ENCODE data around the gene CILP2.

Gene CILP2

DNA sequence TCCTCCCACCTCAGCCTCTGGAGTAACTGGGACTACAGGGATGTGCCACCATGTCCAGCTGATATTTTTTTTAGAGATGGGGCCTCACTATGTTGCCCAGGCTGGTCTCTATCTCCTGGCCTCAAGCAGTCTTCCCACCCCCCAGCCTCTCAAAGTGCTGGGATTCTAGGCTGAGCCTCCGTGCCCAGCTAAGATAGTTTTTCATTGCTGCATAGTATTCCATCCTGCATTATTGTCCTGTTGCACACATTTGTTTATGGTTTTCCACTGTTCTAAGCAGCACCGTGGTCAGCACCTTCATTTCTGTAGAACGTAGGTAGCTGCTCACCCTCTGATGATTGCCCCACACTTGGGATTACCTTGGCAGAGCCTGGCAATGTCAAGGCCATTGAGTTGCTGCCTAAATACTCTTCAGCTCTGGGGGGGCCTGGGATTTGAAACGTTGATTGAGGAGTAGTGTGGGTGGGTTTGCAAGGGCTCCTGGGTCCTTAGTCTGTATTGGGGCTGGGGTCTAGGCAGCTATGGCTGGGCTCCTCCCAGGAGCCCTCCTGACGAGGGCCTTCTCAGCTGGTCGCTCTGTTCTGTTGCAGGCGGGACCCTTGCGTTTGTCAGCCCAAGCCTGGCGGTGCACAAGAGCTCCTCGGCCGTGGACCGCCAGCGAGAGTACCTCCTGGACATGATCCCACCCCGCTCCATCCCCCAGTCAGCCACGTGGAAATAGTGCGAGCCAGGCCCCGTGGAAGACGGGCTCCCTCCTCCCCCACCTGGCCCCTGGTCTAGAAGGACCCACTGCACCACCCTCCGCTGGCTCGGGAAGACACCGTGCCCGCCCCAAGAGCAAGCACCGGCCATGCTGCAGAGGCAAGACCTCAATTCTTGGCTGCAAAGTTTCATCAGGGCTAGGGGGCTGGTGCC lies 33.1 kb upstream of the CILP2 start:
- no peak for DNase-seq (ENCODE audit: low read depth in 3 of 3)

DNA sequence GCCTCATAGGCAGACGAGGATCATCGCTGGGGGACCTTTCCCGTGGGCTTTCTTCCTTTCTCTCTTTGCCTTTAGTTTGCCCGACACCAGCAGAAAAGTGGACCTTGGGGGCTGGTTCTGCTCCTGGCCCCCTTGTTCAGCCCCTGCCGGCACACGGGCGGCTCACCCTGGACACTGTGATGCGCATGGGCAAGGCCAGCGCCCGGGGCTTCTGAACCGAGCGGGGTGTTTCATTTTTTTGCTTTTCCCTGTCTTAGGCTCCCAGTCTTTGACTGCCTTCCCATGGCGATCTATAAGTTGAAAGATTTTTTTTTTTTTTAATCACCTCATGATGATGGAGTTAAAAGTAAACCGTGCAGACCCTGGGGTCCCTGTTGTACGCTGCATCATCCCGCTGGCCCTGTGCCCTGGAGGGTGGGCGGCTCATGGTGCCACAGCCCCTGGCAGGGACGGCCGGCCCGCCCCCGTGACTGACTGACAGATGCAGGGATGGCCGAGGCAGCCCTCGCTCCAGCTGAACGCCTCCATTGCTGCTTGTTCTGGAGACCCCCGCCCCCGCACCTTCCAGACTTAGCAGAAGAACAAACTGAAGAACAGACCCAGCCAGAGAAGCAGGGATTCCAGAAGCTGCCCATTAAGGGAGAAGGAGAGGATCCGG lies 32.3 kb upstream of the CILP2 start:
- DNase-seq (ENCODE audit: low read depth in 3 of 3), result no peak

DNA sequence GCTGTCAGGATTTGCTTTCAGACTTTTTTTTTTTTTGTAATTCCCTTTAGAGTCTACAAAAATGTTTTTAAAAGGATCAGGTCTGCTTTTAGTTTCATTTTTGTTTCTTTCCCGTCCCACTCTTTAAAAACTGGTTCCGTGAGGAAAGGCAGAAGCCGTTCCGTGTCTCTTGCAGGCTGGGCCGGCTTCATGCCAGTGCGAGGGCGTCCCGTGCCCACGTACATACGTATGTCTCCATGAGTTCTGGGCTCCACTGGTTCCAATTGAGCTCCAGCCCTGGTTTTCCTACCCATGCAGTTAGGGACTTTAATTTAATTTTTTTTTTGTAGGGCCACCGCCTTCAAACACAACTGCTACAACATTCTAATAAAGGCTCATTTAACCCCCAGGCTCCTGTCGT lies 31.5 kb upstream of the CILP2 start:
- no peak for DNase-seq (ENCODE audit: low read depth in 3 of 3)

GRCh38 chr19:19507354-19507753 lies 30.7 kb upstream of the CILP2 start:
- DNase-seq (ENCODE audit: low read depth in 3 of 3), result no peak

DNA sequence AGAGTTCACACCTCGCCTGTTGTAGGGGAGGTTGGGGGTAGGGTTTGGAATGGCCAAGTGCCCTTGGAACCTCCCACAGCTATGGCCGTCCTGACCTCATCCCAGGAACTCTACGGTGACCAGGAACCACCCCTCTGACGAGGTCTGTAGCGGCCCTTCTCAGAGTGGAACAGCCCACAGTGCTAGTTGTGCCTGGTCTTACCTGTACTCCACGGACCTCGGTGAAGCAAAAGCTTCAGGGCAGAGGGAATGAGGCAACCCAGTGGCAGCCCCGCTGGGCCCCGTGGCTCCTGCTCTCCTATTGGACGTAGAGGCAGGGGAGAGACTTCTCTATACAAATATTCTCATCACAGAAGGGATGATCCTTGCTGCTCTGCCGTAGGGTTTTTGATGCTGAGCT lies 29.8 kb upstream of the CILP2 start:
- DNase-seq (ENCODE audit: low read depth in 3 of 3), result no peak

GRCh38 chr19:19510432-19510831 lies 27.6 kb upstream of the CILP2 start:
- DNase-seq (ENCODE audit: low read depth in 3 of 3), result no peak

- DNase-seq (ENCODE audit: low read depth in 3 of 3), result no peak
Observed at GRCh38 chr19:19513682-19514081, 24.4 kb upstream of the CILP2 start.

DNA sequence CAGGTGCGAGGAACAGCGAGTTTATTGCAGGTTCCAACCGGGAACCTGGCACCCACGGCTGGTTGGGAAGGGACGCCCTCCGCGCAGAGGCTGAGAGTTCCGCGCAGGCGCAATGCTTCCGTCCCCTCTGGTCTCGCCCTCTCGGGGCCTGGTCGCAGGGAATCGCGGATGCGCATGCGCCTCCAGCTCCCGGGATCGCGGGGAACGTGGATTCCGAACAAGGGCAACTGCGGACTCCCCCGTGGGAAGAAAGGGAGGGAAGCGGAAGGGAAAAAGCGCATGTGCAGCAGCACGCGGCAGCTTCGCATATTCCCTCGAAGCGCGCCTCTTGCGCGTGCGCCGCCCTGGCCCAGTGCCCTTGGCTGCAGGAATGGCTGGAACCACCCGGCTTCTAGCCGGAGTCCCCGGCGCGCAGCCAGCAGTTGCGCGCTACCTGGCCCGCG lies 23.8 kb upstream of the CILP2 start:
- DNase-seq (ENCODE audit: low read depth in 3 of 3), result no peak

- DNase-seq (ENCODE audit: low read depth in 3 of 3), result no peak
Observed at GRCh38 chr19:19514881-19515641, 23.0 kb upstream of the CILP2 start, which contains the start of gene TSSK6. Gene TSSK6, minus strand, starts transcription at chr19:19515548. Its CDS starts 121 bp downstream, at chr19:19515427.

DNA sequence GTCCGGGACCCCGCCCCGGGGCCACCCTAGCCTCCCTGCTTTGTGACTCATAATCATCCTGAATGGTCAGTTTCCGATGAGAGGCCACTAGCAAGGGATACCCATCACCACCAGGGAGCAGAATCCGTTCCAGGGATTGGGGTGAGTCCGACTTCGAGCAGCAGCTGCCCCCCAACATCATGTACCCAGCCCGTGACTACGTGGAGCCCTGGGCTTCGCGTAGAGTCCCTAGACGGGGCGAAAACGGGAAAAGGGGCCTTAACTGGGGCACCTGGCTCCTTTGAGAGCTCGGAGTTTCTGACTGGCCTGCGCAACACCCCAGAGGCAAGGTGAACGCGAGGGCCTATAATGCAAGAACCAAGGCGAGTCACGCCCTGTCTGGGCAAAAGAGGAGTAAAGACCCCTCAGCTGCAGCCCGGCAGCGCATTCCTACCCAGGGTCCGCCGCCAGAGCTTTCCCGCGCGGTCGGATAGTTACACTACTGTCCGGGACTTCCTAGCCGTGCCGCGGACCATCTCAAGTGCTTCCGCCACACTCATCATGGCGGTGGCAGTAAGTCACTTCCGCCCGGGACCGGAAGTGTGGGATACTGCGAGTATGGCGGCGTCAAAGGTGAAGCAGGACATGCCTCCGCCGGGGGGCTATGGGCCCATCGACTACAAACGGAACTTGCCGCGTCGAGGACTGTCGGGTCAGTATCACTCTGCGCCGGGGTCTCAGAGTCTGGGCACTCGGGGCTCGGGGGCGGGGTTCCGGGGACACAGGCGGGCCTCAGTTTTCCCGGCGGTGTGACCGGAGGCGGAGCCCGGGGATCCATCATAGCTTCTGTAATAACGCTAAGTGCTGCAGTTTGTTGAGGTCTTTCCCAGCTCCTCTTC lies 22.2 kb upstream of the CILP2 start, which contains the start of gene NDUFA13:
NDUFA13 (plus strand) TSS at position 584 of the 878 bp plus-strand sequence; CDS start at position 598, 14 bp downstream.
- DNase-seq (ENCODE audit: low read depth in 3 of 3), result peak; percentile 84 to 90 (median 87)

DNA sequence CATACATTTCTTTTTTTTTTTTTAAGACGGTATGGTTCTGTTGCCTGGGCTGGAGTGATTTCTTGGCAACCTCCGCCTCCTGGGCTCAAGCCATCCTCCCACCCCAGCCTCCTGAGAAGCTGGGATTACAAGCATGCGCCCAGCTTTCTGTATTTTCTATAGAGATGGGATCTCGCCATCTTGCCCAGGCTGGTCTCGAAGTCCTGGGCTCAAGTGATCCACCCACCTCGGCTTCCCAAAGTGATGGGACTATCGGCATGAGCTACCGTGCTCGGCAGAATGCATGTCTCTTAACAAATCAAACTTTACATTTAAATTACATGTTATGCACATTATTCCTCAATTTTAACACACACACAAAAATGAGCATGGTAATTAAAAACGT lies 20.8 kb upstream of the CILP2 start:
- DNase-seq (ENCODE audit: low read depth in 3 of 3), result no peak

- DNase-seq (ENCODE audit: low read depth in 3 of 3), result no peak
Observed at GRCh38 chr19:19520989-19521388, 17.1 kb upstream of the CILP2 start.

GRCh38 chr19:19523177-19523576 lies 14.9 kb upstream of the CILP2 start:
- no peak for DNase-seq (ENCODE audit: low read depth in 3 of 3)

DNA sequence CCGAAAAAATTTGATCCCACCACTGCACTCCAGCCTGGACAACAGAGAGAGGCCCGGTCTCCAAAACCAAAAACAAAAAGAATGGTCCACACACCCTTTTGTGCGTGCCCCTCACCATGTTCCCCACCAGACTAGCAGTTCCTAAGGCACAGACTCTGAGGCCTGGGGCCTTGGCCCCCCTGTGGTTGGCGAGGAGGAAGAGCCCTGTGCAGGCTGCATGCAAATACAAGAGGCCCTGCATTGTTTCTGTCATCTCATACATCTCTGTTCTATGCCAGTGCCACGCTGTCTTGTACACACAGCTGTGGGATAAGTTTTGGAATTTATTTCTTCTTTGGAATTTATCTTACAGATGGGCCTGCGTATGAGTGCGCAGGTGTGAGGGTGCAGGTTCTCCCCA lies 14.0 kb upstream of the CILP2 start:
- DNase-seq (ENCODE audit: low read depth in 3 of 3), result no peak

- no peak for DNase-seq (ENCODE audit: low read depth in 3 of 3)
Observed at GRCh38 chr19:19525611-19526380, 12.3 kb upstream of the CILP2 start.

- DNase-seq (ENCODE audit: low read depth in 3 of 3), result no peak
Observed at GRCh38 chr19:19526581-19527370, 11.3 kb upstream of the CILP2 start.

DNA sequence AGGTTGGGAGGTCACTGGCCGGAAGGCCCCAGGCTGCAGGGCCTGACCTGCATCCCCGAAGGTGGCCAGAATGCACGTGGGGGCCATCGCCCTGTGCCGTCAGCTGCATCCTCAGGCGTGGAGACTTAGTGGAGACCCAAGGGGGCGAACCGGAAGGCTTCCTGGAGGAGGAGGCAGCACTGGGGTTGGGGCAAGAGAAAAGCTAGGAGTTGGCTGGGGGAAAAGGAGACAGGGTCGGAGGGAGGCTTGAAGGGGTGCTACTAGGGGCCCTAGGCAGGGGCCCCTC lies 10.8 kb upstream of the CILP2 start:
- DNase-seq (ENCODE audit: low read depth in 3 of 3), result no peak

- DNase-seq (ENCODE audit: low read depth in 3 of 3), result no peak
Observed at GRCh38 chr19:19527674-19528625, 10.1 kb upstream of the CILP2 start.
